GM12878 (cell line): ENCODE data around the gene LLCFC1. TPM values are rescaled to one million over a fixed set of nuclear protein-coding genes. Genes with fewer than 3 reads are reported as not detected.

ENCODE experiments used
- ATAC-seq: fragments of 200-7000 bp; cut with Tn5 transposase; 3 replicates; pipeline ENCODE4 v1.9.1; 2020; ENCODE audit warnings: mild to moderate bottlenecking, moderate library complexity
- BruUV-seq: library from RNA; stranded (reverse); fragments of 400-500 nt; replicated peaks from 2 replicates; lab custom pipeline; 2021; lab: Mats Ljungman, UMichigan
- CTCF ChIA-PET: fragments of 300-600 bp; sonication (Branson Sonifier 250); formaldehyde crosslinking; extraction: SDS; loops from one replicate; lab custom pipeline; 2021; ENCODE audit warnings: inconsistent platforms; lab: Yijun Ruan, JAX
- POLR2A ChIA-PET: fragments of 350-600 bp; formaldehyde crosslinking; extraction: SDS; loops from one replicate; lab custom pipeline; 2021; ENCODE audit warnings: inconsistent platforms; lab: Charles Lee
- RAD21 ChIA-PET: fragments of 300-600 bp; sonication (Branson Sonifier 250); formaldehyde crosslinking; loops from one replicate; lab custom pipeline; 2023; ENCODE audit warnings: antibody characterized with exemption; ENCODE audit not compliant: unreplicated experiment; lab: Charles Lee
- SMC1A ChIA-PET: fragments of 300-600 bp; sonication (Branson Sonifier 250); formaldehyde crosslinking; loops from one replicate; lab custom pipeline; 2023; ENCODE audit not compliant: unreplicated experiment, uncharacterized antibody; lab: Charles Lee
- DNase-seq: peaks from one replicate; pipeline ENCODE4 v3.0.0-alpha.2; 2011; ENCODE audit warnings: low read depth, low spot score
- FAIRE-seq: peaks from 3 replicates; lab custom pipeline; 2011; peaks lifted over from hg19 to GRCh38; lab: Jason Lieb, UNC
- H2AFZ ChIP-seq: 2 replicates; pipeline ENCODE4 v1.6.0; 2011; ENCODE audit warnings: low read depth, low read length, control low read depth; ENCODE audit not compliant: control insufficient read depth
- H3K27ac ChIP-seq: 2 replicates; pipeline ENCODE4 v1.5.1; 2011; ENCODE audit warnings: control low read depth; ENCODE audit not compliant: control insufficient read depth, insufficient read depth
- H3K27me3 ChIP-seq, 2 experiments: replicated peaks in 1 of 2; 2 replicates each; pipeline versions ENCODE4 v1.6.0 to v1.6.1; 2011; ENCODE audit warnings: low read length in 1 of 2; ENCODE audit not compliant: control insufficient read depth in 2 of 2, insufficient read depth in 2 of 2
- H3K36me3 ChIP-seq, 2 experiments: 2 replicates each; pipeline ENCODE4 v1.5.1; 2011; ENCODE audit warnings: low read length in 1 of 2; ENCODE audit not compliant: control insufficient read depth in 2 of 2, insufficient read depth in 2 of 2
- H3K4me1 ChIP-seq: 2 replicates; pipeline ENCODE4 v1.6.1; 2011; ENCODE audit warnings: mild to moderate bottlenecking, low read length, moderate library complexity, mixed read lengths; ENCODE audit not compliant: control insufficient read depth, insufficient read depth
- H3K4me2 ChIP-seq: 2 replicates; pipeline ENCODE4 v1.6.0; 2011; ENCODE audit warnings: control low read depth; ENCODE audit not compliant: control insufficient read depth, insufficient read depth
- H3K4me3 ChIP-seq: fragments of 200-600 bp; sonication (generic); 2 replicates; pipeline ENCODE4 v1.5.1; 2016
- H3K79me2 ChIP-seq: 2 replicates; pipeline ENCODE4 v1.6.0; 2011; ENCODE audit warnings: low read length; ENCODE audit not compliant: control insufficient read depth, insufficient read depth
- H3K9ac ChIP-seq: 2 replicates; pipeline ENCODE4 v1.8.0; 2011; ENCODE audit warnings: low read length, control low read depth, mixed read lengths; ENCODE audit not compliant: control insufficient read depth, insufficient read depth
- H3K9me3 ChIP-seq: replicated peaks from 3 replicates; pipeline ENCODE4 v1.5.1; 2011; ENCODE audit warnings: mild to moderate bottlenecking, low read length; ENCODE audit not compliant: control insufficient read depth, insufficient read depth
- H4K20me1 ChIP-seq: 2 replicates; pipeline ENCODE4 v1.6.0; 2011; ENCODE audit not compliant: control insufficient read depth, insufficient read depth
- ATF7 ChIP-seq: fragments of 450-650 bp; IDR thresholded peaks from 2 replicates; pipeline ENCODE4 v1.6.1; 2016; ENCODE audit warnings: low read depth, mild to moderate bottlenecking
- CREB1 ChIP-seq: IDR thresholded peaks from 2 replicates; pipeline ENCODE4 v1.6.1; 2012; ENCODE audit warnings: low read depth, mild to moderate bottlenecking, inconsistent platforms
- ELK1 ChIP-seq: IDR thresholded peaks from 2 replicates; pipeline ENCODE4 v1.6.1; 2012; ENCODE audit warnings: low read depth, low read length, improper control_type of control experiment
- NKRF ChIP-seq: fragments of 450-650 bp; conservative IDR thresholded peaks from 2 replicates; pipeline ENCODE4 v1.6.1; 2017; ENCODE audit warnings: mild to moderate bottlenecking, moderate library complexity
- POLR2AphosphoS5 ChIP-seq: IDR thresholded peaks from 2 replicates; pipeline ENCODE4 v1.6.1; 2011; ENCODE audit warnings: mild to moderate bottlenecking, low read length, inconsistent platforms
- RBBP5 ChIP-seq: fragments of 200-600 bp; sonication (generic); conservative IDR thresholded peaks from 2 replicates; pipeline ENCODE4 v1.6.1; 2016
- RFX5 ChIP-seq: IDR thresholded peaks from 2 replicates; pipeline ENCODE4 v1.6.1; 2011; ENCODE audit warnings: low read depth, low read length, improper control_type of control experiment
- SMARCA5 ChIP-seq: fragments of 450-650 bp; IDR thresholded peaks from 2 replicates; pipeline ENCODE4 v1.6.1; 2017; ENCODE audit warnings: mild to moderate bottlenecking
- SMC3 ChIP-seq: IDR thresholded peaks from 2 replicates; pipeline ENCODE4 v1.6.1; 2011; ENCODE audit warnings: low read length, improper control_type of control experiment, borderline replicate concordance
- ZBED1 ChIP-seq: IDR thresholded peaks from 2 replicates; pipeline ENCODE4 v1.6.1; 2016; ENCODE audit warnings: borderline replicate concordance
- ZNF207 ChIP-seq: fragments of 450-650 bp; IDR thresholded peaks from 2 replicates; pipeline ENCODE4 v1.6.1; 2014; ENCODE audit warnings: antibody characterized with exemption, mild to moderate bottlenecking, borderline replicate concordance
- WGBS: methylation state at CpG from one replicate; pipeline ENCODE4 v1.1.6; 2016; ENCODE audit warnings: low lambda C conversion rate; ENCODE audit not compliant: insufficient replicate concordance, insufficient coverage; ENCODE audit errors: missing lambda C conversion rate; 5-methylcytosine and 5-hydroxymethylcytosine counted together
- in situ Hi-C: fragments of 300-500 bp; cut with MboI; formaldehyde crosslinking; loops from 9 replicates; pipeline ENCODE4 v1.14.3; 2018; ENCODE audit warnings: mixed read lengths
- intact Hi-C: fragments of 100-400 bp; cut with micrococcal nuclease; formaldehyde crosslinking; loops from one replicate; pipeline ENCODE4 v1.14.2; 2022; ENCODE audit not compliant: unreplicated experiment
- polyA plus RNA-seq, 11 experiments: library from polyadenylated mRNA; depleted of rRNA in 4 of 11; unstranded in 6 of 11; stranded (reverse) in 5 of 11; fragments of >200 nt; fragmentation: Nextera tagmentation in 4 of 11; fragmentation: Illumina TruSeq in 1 of 11; extraction: Ambion mirVana in 4 of 11; extraction: Trizol in 1 of 11; gene quantifications; 1 replicate in 1 of 11; 2 replicates in 10 of 11; pipeline versions ENCODE4 v1.2.1 to v1.2.3, GENCODE V29; 2011 to 2016; ENCODE audit warnings: inconsistent platforms in 2 of 11, missing spikeins in 2 of 11, low read depth in 1 of 11
- total RNA-seq, 4 experiments: library from RNA; depleted of rRNA in 3 of 4; stranded (reverse); fragments of >200 nt in 3 of 4; fragmentation: Illumina TruSeq in 1 of 4; extraction: Trizol in 1 of 4; gene quantifications; 2 replicates each; pipeline versions ENCODE4 v1.2.1 to v1.2.3, GENCODE V29; 2013 to 2021
- TF ChIP-seq, protein P1 (sequence below): fragments of 450-650 bp; IDR thresholded peaks from 2 replicates; pipeline ENCODE4 v1.6.1; 2018; ENCODE audit warnings: mild to moderate bottlenecking, low read depth, moderate library complexity; ENCODE audit not compliant: partially characterized antibody
- TF ChIP-seq, protein P2 (sequence below): IDR thresholded peaks from 2 replicates; pipeline ENCODE4 v1.6.1; 2012; ENCODE audit warnings: low read depth, low read length, improper control_type of control experiment

Gene LLCFC1
- total and polyA plus RNA-seq, 10 of the 15 experiments (the other 5 are each of a cell fraction or from before 2014, with no cell fraction given): not detected

DNA sequence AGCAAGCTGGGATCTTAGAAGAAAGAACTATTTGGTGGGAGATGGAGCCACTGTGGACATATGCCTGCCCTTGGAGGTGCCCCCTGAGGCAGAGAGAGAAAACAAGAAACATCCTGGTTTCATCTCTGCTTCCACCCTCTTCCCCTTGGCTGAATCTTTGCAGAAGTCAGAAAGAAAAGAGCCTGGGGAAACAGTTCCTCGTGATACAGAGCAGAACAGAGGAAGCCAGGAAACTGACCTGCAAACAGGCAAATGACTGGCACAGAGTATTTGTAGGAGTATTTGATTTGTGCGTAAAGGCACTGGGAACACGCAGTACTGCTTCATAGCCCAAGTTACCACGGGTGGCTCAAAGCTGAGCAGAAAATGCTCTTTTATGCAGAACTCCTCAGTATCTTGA, 29.9 kb downstream of the LLCFC1 start:
- ChIA-PET SMC1A (interaction anchor here (1.1 kb wide), 1 partner anchor 59 kb away, joined by 3 read pairs; no protein-coding TSS in a partner anchor), POLR2A (no interaction called here), RAD21 (no interaction called here), CTCF (interaction anchor here (1.4 kb wide), 1 partner anchor 33 kb away, joined by 3 read pairs; no protein-coding TSS in a partner anchor)
- FAIRE-seq: no peak
- Histone ChIP-seq H3K4me3 (no peak overlapping the region), H3K9me3 (no peaks in the 10 kb centered on the region), H3K4me1 (no peaks in the 10 kb centered on the region), H3K9ac (no peak overlapping the region), H3K79me2 (no peaks in the 10 kb centered on the region), H4K20me1 (no peaks in the 10 kb centered on the region), H3K27ac (no peak overlapping the region), H2AFZ (no peak overlapping the region), H3K27me3 (no peaks in the 10 kb centered on the region; a peak in 1 of 4 replicates), H3K36me3 (no peaks in the 10 kb centered on the region), H3K4me2 (no peak overlapping the region)
- intact Hi-C loops: no loop called here
- BruUV-seq: no TSS peak
- TF ChIP-seq POLR2AphosphoS5 (no peak), SMARCA5 (no peak), NKRF (no peak), ZBED1 (no peak), RBBP5 (no peak), ELK1 (no peak), RFX5 (no peak), CREB1 (no peak), SMC3 (no peak), ATF7 (no peak), ZNF207 (no peak)
- TF ChIP-seq, protein P1, sequence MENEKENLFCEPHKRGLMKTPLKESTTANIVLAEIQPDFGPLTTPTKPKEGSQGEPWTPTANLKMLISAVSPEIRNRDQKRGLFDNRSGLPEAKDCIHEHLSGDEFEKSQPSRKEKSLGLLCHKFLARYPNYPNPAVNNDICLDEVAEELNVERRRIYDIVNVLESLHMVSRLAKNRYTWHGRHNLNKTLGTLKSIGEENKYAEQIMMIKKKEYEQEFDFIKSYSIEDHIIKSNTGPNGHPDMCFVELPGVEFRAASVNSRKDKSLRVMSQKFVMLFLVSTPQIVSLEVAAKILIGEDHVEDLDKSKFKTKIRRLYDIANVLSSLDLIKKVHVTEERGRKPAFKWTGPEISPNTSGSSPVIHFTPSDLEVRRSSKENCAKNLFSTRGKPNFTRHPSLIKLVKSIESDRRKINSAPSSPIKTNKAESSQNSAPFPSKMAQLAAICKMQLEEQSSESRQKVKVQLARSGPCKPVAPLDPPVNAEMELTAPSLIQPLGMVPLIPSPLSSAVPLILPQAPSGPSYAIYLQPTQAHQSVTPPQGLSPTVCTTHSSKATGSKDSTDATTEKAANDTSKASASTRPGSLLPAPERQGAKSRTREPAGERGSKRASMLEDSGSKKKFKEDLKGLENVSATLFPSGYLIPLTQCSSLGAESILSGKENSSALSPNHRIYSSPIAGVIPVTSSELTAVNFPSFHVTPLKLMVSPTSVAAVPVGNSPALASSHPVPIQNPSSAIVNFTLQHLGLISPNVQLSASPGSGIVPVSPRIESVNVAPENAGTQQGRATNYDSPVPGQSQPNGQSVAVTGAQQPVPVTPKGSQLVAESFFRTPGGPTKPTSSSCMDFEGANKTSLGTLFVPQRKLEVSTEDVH: no peak
- TF ChIP-seq, protein P2, sequence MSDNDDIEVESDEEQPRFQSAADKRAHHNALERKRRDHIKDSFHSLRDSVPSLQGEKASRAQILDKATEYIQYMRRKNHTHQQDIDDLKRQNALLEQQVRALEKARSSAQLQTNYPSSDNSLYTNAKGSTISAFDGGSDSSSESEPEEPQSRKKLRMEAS: no peak
- no peak for DNase-seq
- in situ Hi-C loops: no loop called here
- 17% methylated on average over 4 of the region's 4 CpGs for WGBS
- no peak for ATAC-seq
